Ovary (tissue), 3 donors: ENCODE measurements around the gene ECM1.

ENCODE experiments used
- EP300 ChIP-seq: sonication (generic); formaldehyde crosslinking; IDR thresholded peaks from one replicate; pipeline ENCODE4 v1.6.1; 2017; ENCODE audit warnings: antibody characterized with exemption
- POLR2A ChIP-seq: fragments of 450-650 bp; IDR thresholded peaks from one replicate; pipeline ENCODE4 v1.6.1; 2017; ENCODE audit warnings: antibody characterized with exemption, mild to moderate bottlenecking, moderate library complexity
- TF ChIP-seq, protein P1 (sequence below), 3 donors: fragments of 450-650 bp in 2 of 3; fragments of 200-600 bp in 1 of 3; IDR thresholded peaks; one replicate each; pipeline versions ENCODE4 v1.5.1 to v1.8.0; 2016 to 2022; ENCODE audit warnings: antibody characterized with exemption in 3 of 3, mild to moderate bottlenecking in 1 of 3
- donor health status: DM: no; HTN: no; CAD: no.

DNA sequence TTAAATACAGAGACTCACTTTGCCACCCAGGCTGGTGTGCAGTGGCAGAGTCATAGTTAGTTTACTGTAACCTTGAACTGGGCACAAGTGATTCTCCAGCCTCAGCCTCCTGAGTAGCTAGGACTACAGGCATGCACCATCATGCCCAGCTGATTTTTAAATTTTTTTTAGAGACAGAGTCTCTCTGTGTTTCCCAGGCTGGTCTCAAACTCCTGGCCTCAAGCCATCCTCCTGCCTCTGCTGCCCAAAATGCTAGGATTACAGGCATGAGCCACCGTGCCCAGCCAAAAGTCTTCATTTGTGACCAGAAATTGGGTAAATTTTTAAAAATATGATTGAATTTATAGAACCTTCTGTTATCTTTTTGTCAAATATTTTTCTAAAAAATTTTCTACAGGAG lies 38.6 kb upstream of the ECM1 start:
- TF ChIP-seq, protein P1, sequence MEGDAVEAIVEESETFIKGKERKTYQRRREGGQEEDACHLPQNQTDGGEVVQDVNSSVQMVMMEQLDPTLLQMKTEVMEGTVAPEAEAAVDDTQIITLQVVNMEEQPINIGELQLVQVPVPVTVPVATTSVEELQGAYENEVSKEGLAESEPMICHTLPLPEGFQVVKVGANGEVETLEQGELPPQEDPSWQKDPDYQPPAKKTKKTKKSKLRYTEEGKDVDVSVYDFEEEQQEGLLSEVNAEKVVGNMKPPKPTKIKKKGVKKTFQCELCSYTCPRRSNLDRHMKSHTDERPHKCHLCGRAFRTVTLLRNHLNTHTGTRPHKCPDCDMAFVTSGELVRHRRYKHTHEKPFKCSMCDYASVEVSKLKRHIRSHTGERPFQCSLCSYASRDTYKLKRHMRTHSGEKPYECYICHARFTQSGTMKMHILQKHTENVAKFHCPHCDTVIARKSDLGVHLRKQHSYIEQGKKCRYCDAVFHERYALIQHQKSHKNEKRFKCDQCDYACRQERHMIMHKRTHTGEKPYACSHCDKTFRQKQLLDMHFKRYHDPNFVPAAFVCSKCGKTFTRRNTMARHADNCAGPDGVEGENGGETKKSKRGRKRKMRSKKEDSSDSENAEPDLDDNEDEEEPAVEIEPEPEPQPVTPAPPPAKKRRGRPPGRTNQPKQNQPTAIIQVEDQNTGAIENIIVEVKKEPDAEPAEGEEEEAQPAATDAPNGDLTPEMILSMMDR (IDR thresholded peaks at IDR 0.05) = no peak
- TF ChIP-seq POLR2A (no peak), EP300 (no peak)
